IMR-90 (cell line): ENCODE results near the gene ZNF497. TPM values are rescaled to one million over a fixed set of nuclear protein-coding genes. Genes with fewer than 3 reads are reported as not detected.

Source experiments
- ATAC-seq: fragments of 200-7000 bp; cut with Tn5 transposase; 2 replicates; pipeline ENCODE4 v1.9.1; 2020; ENCODE audit warnings: low read depth, mild to moderate bottlenecking, moderate library complexity
- BruUV-seq: library from RNA; stranded (reverse); fragments of 400-500 nt; replicated peaks from 2 replicates; lab custom pipeline; 2021; lab: Mats Ljungman, UMichigan
- CTCF ChIA-PET: fragments of 300-600 bp; formaldehyde crosslinking; extraction: SDS; loops from one replicate; lab custom pipeline; 2021; ENCODE audit warnings: antibody characterized with exemption; lab: Yijun Ruan, JAX
- POLR2A ChIA-PET: fragments of 300-600 bp; sonication (Branson Sonifier 250); formaldehyde crosslinking; loops from one replicate; lab custom pipeline; 2022; ENCODE audit warnings: antibody characterized with exemption; ENCODE audit not compliant: unreplicated experiment; lab: Charles Lee
- DNase-seq: peaks from one replicate; pipeline ENCODE4 v3.0.0; 2013
- H2AFZ ChIP-seq: replicated peaks from 2 replicates; pipeline ENCODE3; 2013; ENCODE audit warnings: low read length, mild to moderate bottlenecking; ENCODE audit not compliant: poor library complexity
- H2AK5ac ChIP-seq: 2 replicates; pipeline ENCODE4 v1.6.1; 2013; ENCODE audit warnings: low read depth, low read length, inconsistent platforms
- H2AK9ac ChIP-seq: replicated peaks from 2 replicates; pipeline ENCODE3; 2013; ENCODE audit warnings: mild to moderate bottlenecking, low read depth, low read length, moderate library complexity; ENCODE audit not compliant: poor library complexity
- H2BK120ac ChIP-seq: 2 replicates; pipeline ENCODE4 v1.6.1; 2013; ENCODE audit warnings: low read depth, low read length, inconsistent platforms
- H2BK15ac ChIP-seq: 3 replicates; pipeline ENCODE4 v1.6.1; 2013; ENCODE audit warnings: low read depth, low read length, inconsistent platforms
- H2BK20ac ChIP-seq: 2 replicates; pipeline ENCODE4 v1.6.1; 2013; ENCODE audit warnings: low read depth, mild to moderate bottlenecking, inconsistent platforms, low read length, moderate library complexity
- H2BK5ac ChIP-seq: 2 replicates; pipeline ENCODE4 v1.6.1; 2013; ENCODE audit warnings: mild to moderate bottlenecking, low read depth, low read length, inconsistent platforms; ENCODE audit not compliant: poor library complexity, severe bottlenecking
- H3K14ac ChIP-seq: replicated peaks from 2 replicates; pipeline ENCODE4 v1.6.1; 2013; ENCODE audit warnings: low read depth, low read length, inconsistent platforms
- H3K18ac ChIP-seq: 2 replicates; pipeline ENCODE4 v1.6.1; 2013; ENCODE audit warnings: low read depth, low read length, control low read depth
- H3K23ac ChIP-seq: 2 replicates; pipeline ENCODE4 v1.6.1; 2013; ENCODE audit warnings: low read depth, low read length, inconsistent platforms
- H3K27ac ChIP-seq: 2 replicates; pipeline ENCODE4 v1.5.1; 2013; ENCODE audit warnings: mild to moderate bottlenecking, control low read depth, low read length; ENCODE audit not compliant: insufficient read depth
- H3K27me3 ChIP-seq: 2 replicates; pipeline ENCODE4 v1.6.1; 2013; ENCODE audit warnings: low read length; ENCODE audit not compliant: control insufficient read depth, insufficient read depth
- H3K36me3 ChIP-seq: 2 replicates; pipeline ENCODE4 v1.6.1; 2013; ENCODE audit warnings: low read length, mixed read lengths; ENCODE audit not compliant: control insufficient read depth, insufficient read depth
- H3K4ac ChIP-seq: 2 replicates; pipeline ENCODE4 v1.6.1; 2013; ENCODE audit warnings: low read depth, low read length, inconsistent platforms
- H3K4me1 ChIP-seq: 2 replicates; pipeline ENCODE4 v1.6.1; 2013; ENCODE audit warnings: low read length, mixed read lengths; ENCODE audit not compliant: control insufficient read depth, insufficient read depth
- H3K4me2 ChIP-seq: 2 replicates; pipeline ENCODE4 v1.6.1; 2013; ENCODE audit warnings: low read depth, mild to moderate bottlenecking, control low read depth, low read length, moderate library complexity
- H3K4me3 ChIP-seq: 2 replicates; pipeline ENCODE4 v1.5.1; 2013; ENCODE audit warnings: low read depth, mild to moderate bottlenecking, control low read depth, low read length, moderate library complexity; ENCODE audit not compliant: insufficient read depth
- H3K56ac ChIP-seq: 2 replicates; pipeline ENCODE4 v1.6.1; 2013; ENCODE audit warnings: low read length, inconsistent platforms; ENCODE audit not compliant: insufficient read depth; ENCODE audit errors: extremely low read depth
- H3K79me1 ChIP-seq, 2 experiments: 2 replicates each; pipeline ENCODE4 v1.6.1; 2013; ENCODE audit warnings: low read length in 2 of 2, inconsistent platforms in 1 of 2, low read depth in 1 of 2
- H3K9ac ChIP-seq: 2 replicates; pipeline ENCODE4 v1.6.1; 2013; ENCODE audit warnings: low read depth, low read length, control low read depth
- H3K9me1 ChIP-seq: 2 replicates; pipeline ENCODE4 v1.6.1; 2013; ENCODE audit warnings: low read length, inconsistent platforms; ENCODE audit not compliant: insufficient read depth
- H3K9me3 ChIP-seq: 2 replicates; pipeline ENCODE4 v1.6.1; 2013; ENCODE audit warnings: low read length; ENCODE audit not compliant: control insufficient read depth, insufficient read depth
- H4K20me1 ChIP-seq: 2 replicates; pipeline ENCODE4 v1.6.1; 2013; ENCODE audit warnings: low read length, inconsistent platforms; ENCODE audit not compliant: insufficient read depth
- H4K5ac ChIP-seq: 2 replicates; pipeline ENCODE4 v1.6.1; 2013; ENCODE audit warnings: mild to moderate bottlenecking, low read depth, low read length, control low read depth
- H4K8ac ChIP-seq, 2 experiments: 2 replicates each; pipeline ENCODE4 v1.6.1; 2013; ENCODE audit warnings: low read depth in 2 of 2, low read length in 2 of 2, control low read depth in 1 of 2, inconsistent platforms in 1 of 2
- H4K91ac ChIP-seq: 2 replicates; pipeline ENCODE4 v1.6.1; 2013; ENCODE audit warnings: low read depth, low read length, inconsistent platforms; ENCODE audit not compliant: insufficient read depth
- BHLHE40 ChIP-seq: fragments of 150-350 bp; IDR thresholded peaks from 2 replicates; pipeline ENCODE4 v1.6.1; 2016; ENCODE audit warnings: mild to moderate bottlenecking, low read depth, low read length
- ELK1 ChIP-seq: fragments of 150-350 bp; IDR thresholded peaks from 2 replicates; pipeline ENCODE4 v1.6.1; 2016; ENCODE audit warnings: low read depth, mild to moderate bottlenecking, low read length, moderate library complexity, borderline replicate concordance
- FOS ChIP-seq: fragments of 150-350 bp; IDR thresholded peaks from 2 replicates; pipeline ENCODE4 v1.6.1; 2016; ENCODE audit warnings: low read depth, low read length
- MAFK ChIP-seq: IDR thresholded peaks from 2 replicates; pipeline ENCODE4 v1.6.1; 2012; ENCODE audit warnings: low read depth, low read length, improper control_type of control experiment
- MAZ ChIP-seq: IDR thresholded peaks from 2 replicates; pipeline ENCODE4 v1.6.1; 2012; ENCODE audit warnings: low read depth, mild to moderate bottlenecking, low read length, improper control_type of control experiment, moderate library complexity, borderline replicate concordance
- NFE2L2 ChIP-seq: fragments of 150-350 bp; IDR thresholded peaks from 2 replicates; pipeline ENCODE4 v1.6.1; 2016; ENCODE audit warnings: low read depth, mild to moderate bottlenecking, low read length
- RAD21 ChIP-seq: IDR thresholded peaks from 2 replicates; pipeline ENCODE4 v1.6.1; 2012; ENCODE audit warnings: low read length, improper control_type of control experiment
- RFX5 ChIP-seq: IDR thresholded peaks from 2 replicates; pipeline ENCODE4 v1.8.0; 2012; ENCODE audit warnings: low read depth, mild to moderate bottlenecking, low read length, moderate library complexity
- SMC3 ChIP-seq: fragments of 150-350 bp; IDR thresholded peaks from 2 replicates; pipeline ENCODE4 v1.6.1; 2016; ENCODE audit warnings: low read depth, mild to moderate bottlenecking, antibody characterized with exemption, low read length, moderate library complexity
- USF2 ChIP-seq: fragments of 150-350 bp; IDR thresholded peaks from 2 replicates; pipeline ENCODE4 v1.6.1; 2017; ENCODE audit warnings: mild to moderate bottlenecking, antibody characterized with exemption, low read length, low read depth
- WGBS, 2 experiments: methylation state at CpG; one replicate each; pipeline versions ENCODE4 v1.1.5 to v1.1.7; 2013; ENCODE audit warnings: missing lambda C conversion rate in 2 of 2; ENCODE audit not compliant: insufficient read length in 1 of 2; ENCODE audit errors: extremely low coverage in 2 of 2; 5-methylcytosine and 5-hydroxymethylcytosine counted together
- dilution Hi-C: fragments of 300-500 bp; cut with HindIII; formaldehyde crosslinking; loops from one replicate; pipeline ENCODE4 v1.14.3; 2018; ENCODE audit warnings: low sequenced_read_pairs; ENCODE audit not compliant: unreplicated experiment
- in situ Hi-C: fragments of 300-500 bp; cut with MboI; formaldehyde crosslinking; loops from 3 replicates; pipeline ENCODE4 v1.14.3; 2019; ENCODE audit warnings: low sequenced_read_pairs, inconsistent platforms, mixed read lengths
- intact Hi-C: fragments of 100-400 bp; cut with micrococcal nuclease; formaldehyde crosslinking; loops from 2 replicates; pipeline ENCODE4 v1.10.0; 2022
- polyA plus RNA-seq, 3 experiments: library from polyadenylated mRNA; depleted of rRNA; stranded (reverse); fragments of >200 nt; gene quantifications; 2 replicates each; pipeline ENCODE4 v1.2.3, GENCODE V29; 2012; ENCODE audit warnings: low replicate concordance in 1 of 3
- total RNA-seq: library from RNA; depleted of rRNA; stranded (reverse); fragments of >200 nt; gene quantifications from 2 replicates; pipeline ENCODE4 v1.2.3, GENCODE V29; 2012

ZNF497 gene
- total and polyA plus RNA-seq, 2 of the 4 experiments (the other 2 are of a cell fraction), result 0.18 to 0.24 TPM

GRCh38 chr19:58380037-58380661 lies 17.6 kb upstream of the ZNF497 start (continued):
- TF ChIP-seq BHLHE40, result no peak

- Histone ChIP-seq H4K5ac (no peak overlapping the region), H3K4me2 (no peak overlapping the region; the same call in 1 of the 2 replicates), H2AK9ac (peak overlapping the region; percentile 55), H3K36me3 (no peaks in the 10 kb centered on the region), H3K56ac (no peak overlapping the region), H3K9ac (no peak overlapping the region), H3K9me1 (peaks cover 16% of the 10 kb centered on the region), H3K27me3 (no peaks in the 10 kb centered on the region), H2BK5ac (no peak overlapping the region), H2AFZ (no peak overlapping the region), H3K4me1 (peaks cover 9% of the 10 kb centered on the region; the same call in 1 of the 2 replicates), H3K14ac (no peak overlapping the region), H2BK20ac (no peak overlapping the region), H4K20me1 (no peaks in the 10 kb centered on the region), H2BK120ac (no peak overlapping the region), H2AK5ac (no peak overlapping the region), H3K4ac (no peak overlapping the region), H3K27ac (no peak overlapping the region), H3K79me1 (peaks cover 14 to 27% of the 10 kb centered on the region in 2 experiments; a peak in 3 of 4 replicates), H3K18ac (no peak overlapping the region), H4K91ac (no peak overlapping the region), H3K23ac (no peak overlapping the region), H4K8ac (peak overlapping the region in 1 of 2 experiments; percentile 93; a peak in 1 of 4 replicates), H2BK15ac (no peak overlapping the region), H3K9me3 (no peaks in the 10 kb centered on the region), H3K4me3 (no peak overlapping the region)
- in situ Hi-C loops (no loop called here), intact Hi-C loops (no loop called here), dilution Hi-C loops (no loop called here)
- ATAC-seq (no peak), DNase-seq (no peak)
- ChIA-PET POLR2A (no interaction called here), CTCF (no interaction called here)
- TF ChIP-seq SMC3, result no peak
- no peak for TF ChIP-seq NFE2L2
- TF ChIP-seq FOS, result no peak
- no peak for TF ChIP-seq RFX5
- TF ChIP-seq MAZ, result no peak
- no peak for TF ChIP-seq MAFK
- no peak for TF ChIP-seq RAD21
- TF ChIP-seq ELK1, result no peak
- no peak for TF ChIP-seq USF2
- BruUV-seq, result no TSS peak
- no CpG with 5 or more reads among the region's 6 CpGs for WGBS, 2 experiments
Measured at GRCh38 chr19:58379246-58379645, 16.7 kb upstream of the ZNF497 start.
